SH-SY5Y (cell line): ENCODE measurements around the gene ATP8B4.

Experiments used
- GATA2 ChIP-seq: IDR thresholded peaks from 2 replicates; pipeline ENCODE4 v1.6.1; 2011; ENCODE audit warnings: mild to moderate bottlenecking, low read depth, low read length
- GATA3 ChIP-seq: IDR thresholded peaks from 2 replicates; pipeline ENCODE4 v1.6.1; 2011; ENCODE audit warnings: low read depth, mild to moderate bottlenecking, low read length, moderate library complexity

Gene ATP8B4

DNA sequence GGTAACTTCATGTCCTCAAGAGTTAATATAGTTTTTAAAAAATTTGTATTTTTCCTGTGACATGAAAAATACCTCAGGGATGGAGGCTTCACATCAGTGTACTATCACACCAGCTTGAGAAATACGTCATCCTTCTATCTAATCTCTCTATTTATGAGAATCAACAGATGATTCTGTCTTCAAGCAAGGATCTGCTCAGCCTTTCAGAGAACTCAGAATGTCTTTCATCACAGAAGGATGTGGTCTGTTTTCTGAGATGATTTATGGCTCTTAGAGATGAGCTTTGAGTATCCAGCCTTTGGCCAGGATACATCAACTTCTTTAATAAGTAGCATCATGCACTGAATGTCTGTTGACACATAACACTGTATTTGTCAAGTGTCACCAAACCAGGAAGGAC is 304.3 kb downstream of the ATP8B4 start:
- no peak for TF ChIP-seq GATA3
- TF ChIP-seq GATA2 = no peak

DNA sequence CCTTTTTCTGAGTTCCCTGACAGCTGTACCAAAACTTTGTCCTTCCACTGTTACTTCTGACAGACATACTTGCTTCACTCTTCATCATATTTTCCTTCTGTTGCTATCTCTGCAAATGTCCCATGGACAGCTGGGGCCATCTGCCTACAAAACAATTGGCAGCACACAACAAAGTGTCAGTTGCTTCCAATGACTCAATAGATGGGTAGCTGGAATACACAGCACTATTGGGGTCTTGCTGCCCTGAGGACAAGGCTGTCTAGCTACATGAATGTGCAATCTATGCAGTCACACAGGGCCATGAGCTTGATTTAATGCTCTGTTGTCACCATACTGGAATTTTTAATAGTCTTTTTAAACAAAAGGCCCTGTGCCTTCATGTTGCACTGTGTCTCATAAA is 305.4 kb downstream of the ATP8B4 start:
- TF ChIP-seq GATA3 = no peak
- no peak for TF ChIP-seq GATA2

DNA sequence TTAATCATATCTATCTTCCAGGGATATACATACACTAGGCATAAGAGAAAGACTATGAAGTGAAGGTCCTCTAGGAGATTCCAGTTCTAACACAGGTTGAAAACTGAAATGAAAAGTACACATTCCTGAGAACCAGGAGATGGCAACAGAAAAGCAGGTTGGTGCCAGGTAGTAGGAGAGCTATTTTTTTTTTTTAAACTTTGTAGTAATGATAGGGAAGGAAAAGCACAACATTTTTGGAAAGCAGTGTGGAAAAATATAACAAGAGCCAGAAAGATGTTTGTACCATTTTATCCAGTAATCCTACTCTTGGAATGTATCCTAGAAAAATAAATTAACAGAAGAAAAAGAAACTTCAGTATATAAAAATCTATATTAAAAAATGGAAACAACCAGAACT is 308.3 kb downstream of the ATP8B4 start:
- TF ChIP-seq GATA3 (no peak), GATA2 (no peak)

DNA sequence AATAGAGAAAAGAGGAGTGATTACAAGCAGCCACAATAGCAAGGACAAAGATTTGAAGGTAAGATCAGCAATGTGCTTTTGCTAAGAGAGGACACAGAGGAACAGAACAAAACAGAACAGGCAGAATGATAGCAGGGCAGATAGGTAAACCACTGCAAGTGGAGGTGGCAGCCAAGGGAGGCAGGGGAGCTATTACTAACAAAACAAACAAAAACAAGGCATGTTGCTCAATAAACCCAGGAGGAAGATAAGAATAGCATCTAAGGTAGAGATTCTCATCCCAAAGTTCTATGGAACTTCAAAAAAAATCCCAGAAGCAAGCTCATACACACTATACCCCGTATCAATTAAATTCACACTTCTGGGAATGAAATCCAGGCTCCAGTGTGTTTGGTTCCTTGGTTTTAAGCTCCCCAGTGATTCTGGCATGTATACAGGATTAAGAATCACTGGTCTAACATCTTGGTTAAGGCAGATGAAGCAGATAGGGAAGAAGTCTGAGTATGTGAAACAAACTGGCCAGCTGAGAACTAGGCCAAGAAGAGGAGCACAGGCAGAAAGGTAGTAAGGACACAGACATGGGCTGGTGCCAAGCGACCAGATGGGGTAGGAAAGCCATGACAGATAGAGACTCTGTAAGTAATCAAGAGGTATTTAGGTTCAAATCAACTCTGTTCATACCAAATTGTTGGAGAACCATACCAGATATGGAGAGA is 309.0 kb downstream of the ATP8B4 start:
- TF ChIP-seq GATA3 (no peak), GATA2 (no peak)

DNA sequence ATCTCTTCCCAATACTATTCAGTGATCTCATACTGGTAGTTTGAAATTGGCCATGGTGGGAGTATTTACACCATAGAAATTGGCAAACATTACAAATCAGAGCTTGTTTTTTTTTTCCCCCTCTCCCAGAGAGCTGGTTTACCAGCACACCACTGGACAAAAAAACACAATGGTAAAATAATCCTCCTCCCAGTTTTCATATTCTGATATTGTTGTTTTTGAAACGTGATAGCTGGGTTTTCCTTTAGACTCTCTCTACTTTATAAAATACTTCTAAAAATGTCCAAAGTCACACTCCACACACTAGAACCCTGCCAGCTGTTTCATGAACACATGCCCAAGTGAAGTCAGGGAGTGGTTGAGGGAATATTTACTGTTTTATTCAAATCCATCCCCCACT is 310.7 kb downstream of the ATP8B4 start:
- TF ChIP-seq GATA2 = no peak
- TF ChIP-seq GATA3 = no peak
